GM18951 (cell line): ENCODE data around the gene ERVFRD-1.
"Not testable (repeated sequence)": the region's sequence is repeated elsewhere in the genome, so short reads cannot be mapped to it uniquely, and the experiment has no call there.

Source experiments
- POLR2A ChIP-seq: IDR thresholded peaks from 4 replicates; pipeline ENCODE4 v1.6.1; 2011; ENCODE audit warnings: mild to moderate bottlenecking; ENCODE audit not compliant: insufficient read length, insufficient read depth; ENCODE audit errors: extremely low read depth
- in situ Hi-C: fragments of 300-500 bp; cut with MboI; formaldehyde crosslinking; loops from one replicate; pipeline ENCODE4 v1.12.0; 2022; ENCODE audit warnings: low sequenced_read_pairs, mixed read lengths, inconsistent platforms; ENCODE audit not compliant: unreplicated experiment

The ERVFRD-1 gene

GRCh38 chr6:11120271-11121005 is 8.9 kb upstream of the ERVFRD-1 start:
- no peak for TF ChIP-seq POLR2A
- in situ Hi-C loops = no loop called here

- in situ Hi-C loops = not testable (repeated sequence)
These were observed 4.4 kb upstream of the ERVFRD-1 start for GRCh38 chr6:11115808-11116536.

- in situ Hi-C loops = no loop called here
- no peak for TF ChIP-seq POLR2A
These were observed 1.5 kb upstream of the ERVFRD-1 start for GRCh38 chr6:11113038-11113437.

- TF ChIP-seq POLR2A = no peak
- in situ Hi-C loops = no loop called here
These were observed 378 bp upstream of the ERVFRD-1 start for GRCh38 chr6:11111769-11112437.

- in situ Hi-C loops = no loop called here
- no peak for TF ChIP-seq POLR2A
These were observed 2.8 kb downstream of the ERVFRD-1 start for GRCh38 chr6:11108726-11109125.

GRCh38 chr6:11103065-11103464 is 8.5 kb downstream of the ERVFRD-1 start:
- in situ Hi-C loops = no loop called here
- no peak for TF ChIP-seq POLR2A

GRCh38 chr6:11101417-11101816 is 10.1 kb downstream of the ERVFRD-1 start:
- in situ Hi-C loops = no loop called here
- no peak for TF ChIP-seq POLR2A

- in situ Hi-C loops = no loop called here
- no peak for TF ChIP-seq POLR2A
These were observed 13.5 kb downstream of the ERVFRD-1 start for GRCh38 chr6:11098004-11098403.

- no peak for TF ChIP-seq POLR2A
- in situ Hi-C loops = no loop called here
These were observed 14.0 kb downstream of the ERVFRD-1 start for GRCh38 chr6:11097476-11097875.

- no peak for TF ChIP-seq POLR2A
These were observed 15.4 kb downstream of the ERVFRD-1 start for GRCh38 chr6:11096109-11096508.

GRCh38 chr6:11094941-11095340 is 16.6 kb downstream of the ERVFRD-1 start:
- in situ Hi-C loops = no loop called here
- TF ChIP-seq POLR2A = no peak

More at GRCh38 chr6:11096109-11096508, 15.4 kb downstream of the ERVFRD-1 start:
- in situ Hi-C loops = no loop called here

GRCh38 chr6:11094411-11094851 is 17.1 kb downstream of the ERVFRD-1 start:
- no peak for TF ChIP-seq POLR2A
- in situ Hi-C loops = no loop called here

- in situ Hi-C loops = no loop called here
- peak; percentile 74 for TF ChIP-seq POLR2A
These were observed 17.7 kb downstream of the ERVFRD-1 start, which contains the start of gene SMIM13 for GRCh38 chr6:11093626-11094410. Gene SMIM13 (plus strand): TSS chr6:11093834. CDS start chr6:11094314, 480 bp downstream.
